Immature natural killer cell (primary cell): ENCODE data around the gene TMEM132C. TPM values are rescaled to one million over a fixed set of nuclear protein-coding genes. Genes with fewer than 3 reads are reported as not detected.
"Not testable (repeated sequence)": the region's sequence is repeated elsewhere in the genome, so short reads cannot be mapped to it uniquely, and the experiment has no call there.

Experiments used
- DNase-seq, 3 donors: peaks; one replicate each; pipeline ENCODE4 v3.0.0; 2022; ENCODE audit warnings: mixed read lengths in 1 of 3
- H3K27ac Mint-ChIP-seq, 6 donors: one replicate each; pipeline ENCODE4 v1.8.0; 2020; ENCODE audit warnings: mixed read lengths in 6 of 6, mild to moderate bottlenecking in 5 of 6, inconsistent platforms in 4 of 6, moderate library complexity in 3 of 6
- H3K27me3 Mint-ChIP-seq, 3 donors: one replicate each; pipeline ENCODE4 v1.8.0; 2020 to 2021; ENCODE audit warnings: low read depth in 3 of 3, mild to moderate bottlenecking in 3 of 3, mixed read lengths in 3 of 3, moderate library complexity in 3 of 3, inconsistent platforms in 1 of 3
- H3K36me3 Mint-ChIP-seq, 3 donors: one replicate each; pipeline ENCODE4 v1.8.0; 2020; ENCODE audit warnings: mixed read lengths in 3 of 3, inconsistent platforms in 2 of 3, mild to moderate bottlenecking in 2 of 3
- H3K4me1 Mint-ChIP-seq, 2 donors: one replicate each; pipeline ENCODE4 v1.8.0; 2020; ENCODE audit warnings: inconsistent platforms in 2 of 2, mild to moderate bottlenecking in 2 of 2, mixed read lengths in 2 of 2, moderate library complexity in 1 of 2
- H3K4me3 Mint-ChIP-seq, 5 donors: one replicate each; pipeline ENCODE4 v1.8.0; 2020; ENCODE audit warnings: mild to moderate bottlenecking in 5 of 5, mixed read lengths in 5 of 5, inconsistent platforms in 3 of 5, moderate library complexity in 3 of 5
- H3K9me3 Mint-ChIP-seq, 6 donors: one replicate each; pipeline ENCODE4 v1.8.0; 2020; ENCODE audit warnings: mild to moderate bottlenecking in 6 of 6, mixed read lengths in 6 of 6, inconsistent platforms in 4 of 6, moderate library complexity in 3 of 6
- polyA plus RNA-seq, 3 donors: library from polyadenylated mRNA; unstranded; fragments of 300-500 nt; fragmentation: Illumina TruSeq; gene quantifications; one replicate each; pipeline ENCODE4 v1.2.3, GENCODE V29; 2021

The TMEM132C gene
- polyA plus RNA-seq, 3 donors from 2014 or later = 0.24 TPM; not detected in 2

- Mint-ChIP-seq H3K4me3 (no peak overlapping the region), H3K36me3 (no peaks in the 10 kb centered on the region), H3K9me3 (no peaks in the 10 kb centered on the region), H3K27ac (no peak overlapping the region), H3K4me1 (no peaks in the 10 kb centered on the region), H3K27me3 (peaks cover 2 to 8% (median 5%) of the 10 kb centered on the region in 3 donors)
- DNase-seq = no peak
Observed at GRCh38 chr12:128592220-128592744, 325.3 kb downstream of the TMEM132C start.

GRCh38 chr12:128594521-128594920, 327.6 kb downstream of the TMEM132C start:
- H3K36me3 Mint-ChIP-seq = no peaks in the 10 kb centered on the region
- no peak overlapping the region for H3K27ac Mint-ChIP-seq
- peaks cover 0 to 6% (median 5%) of the 10 kb centered on the region in 3 donors for H3K27me3 Mint-ChIP-seq
- no peak for DNase-seq
- no peak overlapping the region for H3K4me3 Mint-ChIP-seq
- no peaks in the 10 kb centered on the region for H3K9me3 Mint-ChIP-seq
- H3K4me1 Mint-ChIP-seq = no peaks in the 10 kb centered on the region

GRCh38 chr12:128595609-128596008, 328.6 kb downstream of the TMEM132C start:
- no peaks in the 10 kb centered on the region for H3K4me1 Mint-ChIP-seq
- peaks cover 0 to 6% (median 5%) of the 10 kb centered on the region in 3 donors for H3K27me3 Mint-ChIP-seq
- no peak for DNase-seq
- H3K9me3 Mint-ChIP-seq = no peaks in the 10 kb centered on the region
- no peak overlapping the region for H3K4me3 Mint-ChIP-seq
- H3K27ac Mint-ChIP-seq = no peak overlapping the region
- H3K36me3 Mint-ChIP-seq = no peaks in the 10 kb centered on the region

- Mint-ChIP-seq H3K36me3 (no peaks in the 10 kb centered on the region), H3K9me3 (peaks cover 0 to 2% (median 0%) of the 10 kb centered on the region in 6 donors), H3K27me3 (peaks cover 0 to 2% (median 0%) of the 10 kb centered on the region in 3 donors), H3K4me3 (no peak overlapping the region), H3K27ac (no peak overlapping the region), H3K4me1 (no peaks in the 10 kb centered on the region)
- no peak for DNase-seq
Observed at GRCh38 chr12:128600886-128601285, 333.9 kb downstream of the TMEM132C start.

GRCh38 chr12:128603573-128604115, 336.7 kb downstream of the TMEM132C start:
- no peak for DNase-seq
- peaks cover 0 to 2% (median 0%) of the 10 kb centered on the region in 6 donors for H3K9me3 Mint-ChIP-seq
- H3K27ac Mint-ChIP-seq = no peak overlapping the region
- no peak overlapping the region for H3K4me3 Mint-ChIP-seq
- no peaks in the 10 kb centered on the region for H3K4me1 Mint-ChIP-seq
- H3K27me3 Mint-ChIP-seq = peaks cover 0 to 3% (median 0%) of the 10 kb centered on the region in 3 donors
- no peaks in the 10 kb centered on the region for H3K36me3 Mint-ChIP-seq

- not testable (repeated sequence) for H3K4me3 Mint-ChIP-seq, H3K4me1 Mint-ChIP-seq, H3K27ac Mint-ChIP-seq, H3K27me3 Mint-ChIP-seq, H3K36me3 Mint-ChIP-seq, H3K9me3 Mint-ChIP-seq, DNase-seq
Observed at GRCh38 chr12:128604219-128604618, 337.2 kb downstream of the TMEM132C start.

GRCh38 chr12:128606051-128606450, 339.1 kb downstream of the TMEM132C start:
- DNase-seq = no peak
- Mint-ChIP-seq H3K9me3 (peaks cover 0 to 2% (median 0%) of the 10 kb centered on the region in 6 donors), H3K27me3 (peaks cover 0 to 3% (median 0%) of the 10 kb centered on the region in 3 donors), H3K36me3 (no peaks in the 10 kb centered on the region), H3K4me3 (no peak overlapping the region), H3K27ac (no peak overlapping the region), H3K4me1 (no peaks in the 10 kb centered on the region)

- no peak overlapping the region for H3K4me3 Mint-ChIP-seq
- no peaks in the 10 kb centered on the region for H3K4me1 Mint-ChIP-seq
- H3K27ac Mint-ChIP-seq = no peak overlapping the region
- no peak for DNase-seq
- no peaks in the 10 kb centered on the region for H3K36me3 Mint-ChIP-seq
- H3K27me3 Mint-ChIP-seq = peaks cover 0 to 3% (median 0%) of the 10 kb centered on the region in 3 donors
- no peaks in the 10 kb centered on the region for H3K9me3 Mint-ChIP-seq
Observed at GRCh38 chr12:128606538-128606937, 339.6 kb downstream of the TMEM132C start.

- Mint-ChIP-seq H3K4me3 (no peak overlapping the region), H3K36me3 (no peaks in the 10 kb centered on the region), H3K4me1 (no peaks in the 10 kb centered on the region), H3K27me3 (peaks cover 0 to 3% (median 0%) of the 10 kb centered on the region in 3 donors), H3K9me3 (no peaks in the 10 kb centered on the region), H3K27ac (no peak overlapping the region)
- DNase-seq = no peak
Observed at GRCh38 chr12:128606970-128607369, 340.0 kb downstream of the TMEM132C start.

- Mint-ChIP-seq H3K27ac (no peak overlapping the region), H3K9me3 (no peaks in the 10 kb centered on the region), H3K27me3 (peaks cover 0 to 3% (median 0%) of the 10 kb centered on the region in 3 donors), H3K4me3 (no peak overlapping the region), H3K4me1 (no peaks in the 10 kb centered on the region), H3K36me3 (no peaks in the 10 kb centered on the region)
- DNase-seq = no peak
Observed at GRCh38 chr12:128607641-128608040, 340.7 kb downstream of the TMEM132C start.

- H3K27me3 Mint-ChIP-seq = peaks cover 0 to 3% (median 2%) of the 10 kb centered on the region in 3 donors
- H3K27ac Mint-ChIP-seq = no peak overlapping the region
- no peaks in the 10 kb centered on the region for H3K4me1 Mint-ChIP-seq
- H3K36me3 Mint-ChIP-seq = no peaks in the 10 kb centered on the region
- H3K9me3 Mint-ChIP-seq = no peaks in the 10 kb centered on the region
- DNase-seq = no peak
- no peak overlapping the region for H3K4me3 Mint-ChIP-seq
Observed at GRCh38 chr12:128609861-128610260, 342.9 kb downstream of the TMEM132C start.

GRCh38 chr12:128611736-128612135, 344.8 kb downstream of the TMEM132C start:
- no peak overlapping the region for H3K4me3 Mint-ChIP-seq
- H3K36me3 Mint-ChIP-seq = no peaks in the 10 kb centered on the region
- no peaks in the 10 kb centered on the region for H3K9me3 Mint-ChIP-seq
- H3K27ac Mint-ChIP-seq = no peak overlapping the region
- peaks cover 2 to 5% (median 2%) of the 10 kb centered on the region in 3 donors for H3K27me3 Mint-ChIP-seq
- peaks cover 0 to under 1% of the 10 kb centered on the region in 2 donors for H3K4me1 Mint-ChIP-seq
- DNase-seq = no peak

GRCh38 chr12:128612150-128612850, 345.3 kb downstream of the TMEM132C start:
- Mint-ChIP-seq H3K27ac (no peak overlapping the region), H3K4me3 (no peak overlapping the region)

GRCh38 chr12:128613837-128614590, 347.0 kb downstream of the TMEM132C start:
- H3K4me1 Mint-ChIP-seq = peaks cover 4 to 8% of the 10 kb centered on the region in 2 donors
- no peaks in the 10 kb centered on the region for H3K36me3 Mint-ChIP-seq
- no peak overlapping the region for H3K27ac Mint-ChIP-seq
- H3K4me3 Mint-ChIP-seq = no peak overlapping the region
- no peaks in the 10 kb centered on the region for H3K9me3 Mint-ChIP-seq
- DNase-seq = no peak
- H3K27me3 Mint-ChIP-seq = peaks cover 2 to 5% (median 3%) of the 10 kb centered on the region in 3 donors

More at GRCh38 chr12:128612150-128612850, 345.3 kb downstream of the TMEM132C start:
- Mint-ChIP-seq H3K9me3 (no peaks in the 10 kb centered on the region), H3K36me3 (no peaks in the 10 kb centered on the region), H3K27me3 (peaks cover 2 to 3% (median 2%) of the 10 kb centered on the region in 3 donors), H3K4me1 (peaks cover 2 to 6% of the 10 kb centered on the region in 2 donors)
- DNase-seq = no peak
